Kidney (tissue), 14 donors: ENCODE data around the gene CYBRD1. TPM values are rescaled to one million over a fixed set of nuclear protein-coding genes. Genes with fewer than 3 reads are reported as not detected.
"Not testable (repeated sequence)": the region's sequence is repeated elsewhere in the genome, so short reads cannot be mapped to it uniquely, and the experiment has no call there.

ENCODE experiments used
- DNase-seq, 5 donors: peaks; one replicate each; pipeline ENCODE4 v3.0.0-alpha.2; 2013 to 2020
- FAIRE-seq: peaks from 2 replicates; lab custom pipeline; 2012; peaks lifted over from hg19 to GRCh38; lab: Jason Lieb, UNC
- H3K27ac ChIP-seq, 2 donors: one replicate each; pipeline ENCODE4 v1.7.0; 2013; ENCODE audit warnings: low read depth in 2 of 2, low read length in 2 of 2, inconsistent platforms in 1 of 2
- H3K27me3 ChIP-seq: one replicate; pipeline ENCODE4 v1.7.1; 2013; ENCODE audit warnings: low read length, inconsistent platforms; ENCODE audit not compliant: control insufficient read depth, insufficient read depth
- H3K36me3 ChIP-seq, 3 donors: one replicate each; pipeline versions ENCODE4 v1.7.0 to v1.7.1; 2013; ENCODE audit warnings: low read length in 3 of 3, control low read depth in 1 of 3, inconsistent platforms in 1 of 3; ENCODE audit not compliant: insufficient read depth in 3 of 3, control insufficient read depth in 2 of 3
- H3K4me1 ChIP-seq, 3 donors: one replicate each; pipeline versions ENCODE4 v1.7.0 to v1.7.1; 2013; ENCODE audit warnings: low read length in 3 of 3, inconsistent platforms in 1 of 3, low read depth in 1 of 3; ENCODE audit not compliant: control insufficient read depth in 2 of 3, insufficient read depth in 2 of 3
- H3K4me3 ChIP-seq, 3 donors: one replicate each; pipeline versions ENCODE4 v1.7.0 to v1.8.1; 2013; ENCODE audit warnings: low read length in 3 of 3, control low read depth in 1 of 3, inconsistent platforms in 1 of 3
- H3K9ac ChIP-seq, 3 donors: one replicate each; pipeline versions ENCODE4 v1.7.0 to v1.7.1; 2013; ENCODE audit warnings: low read length in 3 of 3, control low read depth in 1 of 3, inconsistent platforms in 1 of 3
- H3K9me3 ChIP-seq, 3 donors: one replicate each; pipeline versions ENCODE4 v1.7.0 to v1.7.1; 2013; ENCODE audit warnings: low read length in 3 of 3, control low read depth in 1 of 3, inconsistent platforms in 1 of 3; ENCODE audit not compliant: control insufficient read depth in 2 of 3, insufficient read depth in 1 of 3
- intact Hi-C: fragments of 100-400 bp; cut with DNase I; formaldehyde crosslinking; loops from one replicate; pipeline ENCODE4 v1.11.1; 2022
- polyA plus RNA-seq: library from polyadenylated mRNA; stranded (reverse); fragments of 350-450 nt; fragmentation: Illumina TruSeq; extraction: RNeasy Lipid Tissue Mini Kit (QIAGEN cat#74804); gene quantifications from one replicate; pipeline ENCODE4 v1.2.3, GENCODE V29; 2014; ENCODE audit warnings: low read depth, low replicate concordance; ENCODE audit not compliant: insufficient read depth
- total RNA-seq: library from RNA; stranded (reverse); fragmentation: NEBNext Ultra II Directional; extraction: Animal tissue kit (Norgen Biotek cat#: 25700); gene quantifications from one replicate; pipeline ENCODE4 v1.2.1, GENCODE V29; 2021
- TF ChIP-seq, protein P1 (sequence below): IDR thresholded peaks from 3 replicates; pipeline ENCODE4 v1.5.1; 2012; ENCODE audit warnings: mild to moderate bottlenecking, moderate library complexity, borderline replicate concordance; ENCODE audit not compliant: insufficient read depth; ENCODE audit errors: extremely low read depth
- donor health status: control.
- donor health status: control.
- donor health status: control.
- donor health status: control.
- donor health status: control.
- donor health status: DM: yes; HTN: yes; CAD: no.
- donor health status: Normal renal cell carcinoma (clear cell type).

The CYBRD1 gene
- total and polyA plus RNA-seq, 2 donors from 2014 or later = 17.7 to 57.3 TPM

DNA sequence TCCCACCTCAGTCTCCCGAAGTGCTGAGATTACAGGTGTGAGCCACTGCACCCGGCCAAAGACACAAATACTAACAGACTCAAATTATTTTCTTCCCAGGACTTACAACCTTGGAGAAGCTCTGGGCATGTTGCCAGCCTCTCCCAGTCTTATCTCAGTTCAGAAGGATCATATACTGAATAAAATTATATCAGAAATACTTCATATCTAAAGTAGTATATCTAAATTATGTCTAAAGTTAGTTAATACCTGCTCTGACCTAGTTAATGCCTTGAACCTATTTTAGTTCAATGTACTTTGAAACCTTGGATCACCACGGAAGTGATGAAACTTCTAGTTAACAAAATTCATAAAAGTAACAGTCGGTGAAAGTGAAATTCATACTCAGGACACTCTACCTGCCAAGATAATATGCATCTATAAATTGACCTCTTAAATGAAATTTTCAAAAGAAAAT is 34.4 kb upstream of the CYBRD1 start:
- Histone ChIP-seq H3K9ac (no peak overlapping the region), H3K4me1 (no peaks in the 10 kb centered on the region), H3K4me3 (no peak overlapping the region), H3K27ac (no peak overlapping the region), H3K9me3 (no peaks in the 10 kb centered on the region), H3K27me3 (no peaks in the 10 kb centered on the region), H3K36me3 (peaks cover 0 to 4% (median 0%) of the 10 kb centered on the region in 3 donors)
- FAIRE-seq (no peak), DNase-seq (no peak)
- intact Hi-C loops = no loop called here
- TF ChIP-seq, protein P1, sequence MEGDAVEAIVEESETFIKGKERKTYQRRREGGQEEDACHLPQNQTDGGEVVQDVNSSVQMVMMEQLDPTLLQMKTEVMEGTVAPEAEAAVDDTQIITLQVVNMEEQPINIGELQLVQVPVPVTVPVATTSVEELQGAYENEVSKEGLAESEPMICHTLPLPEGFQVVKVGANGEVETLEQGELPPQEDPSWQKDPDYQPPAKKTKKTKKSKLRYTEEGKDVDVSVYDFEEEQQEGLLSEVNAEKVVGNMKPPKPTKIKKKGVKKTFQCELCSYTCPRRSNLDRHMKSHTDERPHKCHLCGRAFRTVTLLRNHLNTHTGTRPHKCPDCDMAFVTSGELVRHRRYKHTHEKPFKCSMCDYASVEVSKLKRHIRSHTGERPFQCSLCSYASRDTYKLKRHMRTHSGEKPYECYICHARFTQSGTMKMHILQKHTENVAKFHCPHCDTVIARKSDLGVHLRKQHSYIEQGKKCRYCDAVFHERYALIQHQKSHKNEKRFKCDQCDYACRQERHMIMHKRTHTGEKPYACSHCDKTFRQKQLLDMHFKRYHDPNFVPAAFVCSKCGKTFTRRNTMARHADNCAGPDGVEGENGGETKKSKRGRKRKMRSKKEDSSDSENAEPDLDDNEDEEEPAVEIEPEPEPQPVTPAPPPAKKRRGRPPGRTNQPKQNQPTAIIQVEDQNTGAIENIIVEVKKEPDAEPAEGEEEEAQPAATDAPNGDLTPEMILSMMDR = no peak

DNA sequence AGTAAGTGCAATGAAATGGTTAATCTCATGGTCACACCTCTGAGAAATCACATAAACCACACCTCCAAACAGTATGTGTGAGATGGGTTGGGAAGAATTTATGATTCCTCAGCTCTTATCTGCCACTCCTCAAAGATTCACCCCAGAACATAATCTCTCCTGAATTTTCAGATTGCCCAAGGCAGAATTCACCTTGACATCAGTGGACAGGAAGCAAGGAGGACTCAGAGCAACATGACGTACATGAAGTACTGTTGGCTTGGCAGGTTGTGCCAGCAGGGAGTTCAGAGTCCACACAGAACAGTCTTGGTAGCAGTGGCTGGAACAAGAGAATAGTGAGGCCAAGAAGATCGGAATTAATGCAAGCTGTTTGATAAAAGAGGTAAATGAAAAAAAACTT is 31.7 kb upstream of the CYBRD1 start:
- Histone ChIP-seq H3K27ac (no peak overlapping the region), H3K9ac (no peak overlapping the region), H3K4me1 (no peaks in the 10 kb centered on the region), H3K36me3 (no peaks in the 10 kb centered on the region), H3K4me3 (no peak overlapping the region), H3K9me3 (no peaks in the 10 kb centered on the region), H3K27me3 (no peaks in the 10 kb centered on the region)
- TF ChIP-seq, protein P1 = no peak
- no peak for FAIRE-seq
- no peak for DNase-seq
- intact Hi-C loops = no loop called here

DNA sequence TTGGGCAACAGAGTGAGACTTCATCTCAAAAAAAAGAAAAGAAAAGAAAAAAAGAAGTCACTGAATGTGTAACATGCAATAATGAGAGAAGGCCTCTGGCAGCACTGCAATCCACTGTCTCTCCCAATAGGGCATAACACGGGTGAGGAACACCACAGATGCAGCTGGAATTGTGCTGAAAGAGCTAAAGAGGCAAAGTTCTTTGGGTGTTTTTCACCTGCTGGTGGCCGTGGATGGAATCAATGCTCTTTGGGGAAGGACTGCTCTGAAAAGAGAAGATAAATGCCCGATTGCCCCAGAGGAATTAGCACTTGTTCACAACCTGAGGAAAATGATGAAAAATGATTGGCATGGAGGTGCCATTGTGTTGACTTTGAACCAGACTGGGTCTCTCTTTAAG is 31.0 kb upstream of the CYBRD1 start:
- Histone ChIP-seq H3K9ac (no peak overlapping the region), H3K4me1 (no peaks in the 10 kb centered on the region), H3K27ac (no peak overlapping the region), H3K36me3 (no peaks in the 10 kb centered on the region), H3K4me3 (no peak overlapping the region), H3K27me3 (no peaks in the 10 kb centered on the region), H3K9me3 (no peaks in the 10 kb centered on the region)
- FAIRE-seq = no peak
- TF ChIP-seq, protein P1 = no peak
- intact Hi-C loops = no loop called here
- DNase-seq = no peak

DNA sequence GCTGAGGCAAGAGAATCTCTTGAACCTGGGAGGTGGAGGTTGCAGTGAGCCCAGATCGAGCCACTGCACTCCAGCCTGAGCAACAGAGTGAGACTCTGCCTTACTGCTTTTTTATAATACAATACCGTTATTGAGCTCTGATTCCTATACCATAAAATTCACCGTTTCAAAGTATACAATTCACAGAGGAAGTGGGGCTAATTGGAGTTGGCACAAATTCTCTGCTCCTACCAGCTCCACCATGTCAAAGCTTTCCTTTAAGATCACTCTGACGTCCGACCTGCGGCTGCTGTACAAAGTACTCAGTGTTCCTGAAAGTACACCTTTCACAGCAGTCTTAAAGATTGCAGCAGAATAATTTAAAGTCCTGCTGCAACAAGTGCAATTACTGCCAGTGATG is 29.6 kb upstream of the CYBRD1 start:
- Histone ChIP-seq H3K9ac (no peak overlapping the region), H3K27ac (no peak overlapping the region), H3K9me3 (peaks cover 0 to 3% (median 0%) of the 10 kb centered on the region in 3 donors), H3K36me3 (no peaks in the 10 kb centered on the region), H3K27me3 (no peaks in the 10 kb centered on the region), H3K4me3 (no peak overlapping the region), H3K4me1 (no peaks in the 10 kb centered on the region)
- TF ChIP-seq, protein P1 = no peak
- DNase-seq (no peak), FAIRE-seq (no peak)
- intact Hi-C loops = no loop called here

DNA sequence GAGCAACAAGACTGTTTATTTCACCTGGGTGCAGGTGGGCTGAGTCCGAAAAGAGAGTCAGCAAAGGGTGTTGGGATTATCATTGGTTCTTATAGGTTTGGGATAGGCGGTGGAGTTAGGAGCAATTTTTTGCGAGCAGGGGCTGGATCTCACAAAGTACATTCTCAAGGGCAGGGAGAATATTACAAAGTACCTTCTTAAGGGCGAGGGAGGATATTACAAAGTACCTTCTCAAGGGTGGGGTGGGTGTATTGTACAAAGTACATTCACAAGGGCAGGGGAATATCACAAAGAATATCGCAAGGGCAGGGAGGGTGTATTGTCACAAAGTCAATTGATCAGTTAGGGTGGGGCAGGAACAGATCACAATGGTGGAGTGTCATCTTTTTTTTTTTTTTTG is 24.6 kb upstream of the CYBRD1 start:
- H3K9me3 ChIP-seq, H3K4me1 ChIP-seq, H3K4me3 ChIP-seq, H3K27ac ChIP-seq, intact Hi-C loops, H3K27me3 ChIP-seq, DNase-seq, FAIRE-seq, H3K9ac ChIP-seq, H3K36me3 ChIP-seq: not testable (repeated sequence)
